Cardiac muscle cell (in vitro differentiated cells and primary cell): ENCODE measurements around the gene PTPRD. TPM values are rescaled to one million over a fixed set of nuclear protein-coding genes. Genes with fewer than 3 reads are reported as not detected.
"Not testable (repeated sequence)": the region's sequence is repeated elsewhere in the genome, so short reads cannot be mapped to it uniquely, and the experiment has no call there.

ENCODE experiments used
- DNase-seq, 2 donors: peaks; one replicate each; pipeline versions ENCODE4 v3.0.0 to v3.0.0-alpha.2; 2010 to 2017; ENCODE audit warnings: low read depth in 1 of 2, low spot score in 1 of 2
- H3K27ac ChIP-seq: fragments of 200-600 bp; sonication (generic); 2 replicates; pipeline ENCODE4 v1.5.1; 2016
- H3K27me3 ChIP-seq: fragments of 200-600 bp; sonication (generic); 2 replicates; pipeline ENCODE4 v1.6.0; 2016; ENCODE audit warnings: control low read depth
- H3K36me3 ChIP-seq: fragments of 200-600 bp; sonication (generic); 2 replicates; pipeline ENCODE4 v1.5.1; 2016; ENCODE audit warnings: control low read depth
- H3K4me1 ChIP-seq: fragments of 200-600 bp; sonication (generic); 2 replicates; pipeline ENCODE4 v1.8.1; 2017; ENCODE audit warnings: low read depth, mild to moderate bottlenecking, mixed run types
- H3K4me3 ChIP-seq: fragments of 200-600 bp; sonication (generic); 2 replicates; pipeline ENCODE4 v1.5.1; 2016; ENCODE audit warnings: mild to moderate bottlenecking
- H3K9me3 ChIP-seq: fragments of 200-600 bp; sonication (generic); 2 replicates; pipeline ENCODE4 v1.5.1; 2017; ENCODE audit warnings: low read depth, mild to moderate bottlenecking, control low read depth
- CTCF ChIP-seq: IDR thresholded peaks from 2 replicates; pipeline ENCODE4 v1.5.1; 2012; ENCODE audit warnings: low read depth, mild to moderate bottlenecking, low read length
- polyA plus RNA-seq: library from polyadenylated mRNA; unstranded; fragments of >200 nt; fragmentation: Nextera tagmentation; extraction: Ambion mirVana; gene quantifications from 2 replicates; pipeline ENCODE4 v1.2.1, GENCODE V29; 2016
- total RNA-seq: library from RNA; depleted of rRNA; stranded (reverse); fragments of >200 nt; gene quantifications from 2 replicates; pipeline ENCODE4 v1.2.3, GENCODE V29; 2016

Gene PTPRD
- total and polyA plus RNA-seq, 2 experiments from 2014 or later, result 37.0 to 287 TPM

GRCh38 chr9:9078301-9078700, 1534.5 kb downstream of the PTPRD start:
- H3K9me3 ChIP-seq, result no peaks in the 10 kb centered on the region
- H3K27ac ChIP-seq, result no peak overlapping the region
- H3K27me3 ChIP-seq, result no peaks in the 10 kb centered on the region
- no peaks in the 10 kb centered on the region for H3K36me3 ChIP-seq
- DNase-seq, result no peak
- peaks cover 6% of the 10 kb centered on the region for H3K4me1 ChIP-seq
- TF ChIP-seq CTCF, result no peak
- no peak overlapping the region for H3K4me3 ChIP-seq

- no peak for TF ChIP-seq CTCF
- Histone ChIP-seq H3K4me3 (no peak overlapping the region), H3K36me3 (no peaks in the 10 kb centered on the region), H3K9me3 (no peaks in the 10 kb centered on the region), H3K27me3 (no peaks in the 10 kb centered on the region), H3K27ac (no peak overlapping the region), H3K4me1 (no peaks in the 10 kb centered on the region)
- no peak for DNase-seq
These were observed 1551.2 kb downstream of the PTPRD start for GRCh38 chr9:9061627-9062026.

GRCh38 chr9:9054354-9054992, 1558.3 kb downstream of the PTPRD start:
- no peaks in the 10 kb centered on the region for H3K27me3 ChIP-seq
- no peaks in the 10 kb centered on the region for H3K9me3 ChIP-seq
- H3K27ac ChIP-seq, result no peak overlapping the region
- H3K36me3 ChIP-seq, result no peaks in the 10 kb centered on the region
- no peak for DNase-seq
- no peaks in the 10 kb centered on the region for H3K4me1 ChIP-seq
- no peak overlapping the region for H3K4me3 ChIP-seq
- no peak for TF ChIP-seq CTCF

- no peaks in the 10 kb centered on the region for H3K9me3 ChIP-seq
- no peak for DNase-seq
- H3K4me1 ChIP-seq, result no peaks in the 10 kb centered on the region
- TF ChIP-seq CTCF, result no peak
- H3K27me3 ChIP-seq, result no peaks in the 10 kb centered on the region
- H3K27ac ChIP-seq, result no peak overlapping the region
- H3K36me3 ChIP-seq, result no peaks in the 10 kb centered on the region
- H3K4me3 ChIP-seq, result no peak overlapping the region
These were observed 1567.2 kb downstream of the PTPRD start for GRCh38 chr9:9045572-9045971.

- H3K4me1 ChIP-seq, result no peaks in the 10 kb centered on the region
- no peaks in the 10 kb centered on the region for H3K9me3 ChIP-seq
- no peaks in the 10 kb centered on the region for H3K27me3 ChIP-seq
- no peak overlapping the region for H3K4me3 ChIP-seq
- no peak for TF ChIP-seq CTCF
- DNase-seq, result no peak
- no peaks in the 10 kb centered on the region for H3K36me3 ChIP-seq
- no peak overlapping the region for H3K27ac ChIP-seq
These were observed 1567.7 kb downstream of the PTPRD start for GRCh38 chr9:9045072-9045471.

- not testable (repeated sequence) for H3K27ac ChIP-seq, H3K27me3 ChIP-seq, H3K4me3 ChIP-seq, DNase-seq, H3K9me3 ChIP-seq, H3K4me1 ChIP-seq, H3K36me3 ChIP-seq
These were observed 1569.0 kb downstream of the PTPRD start for GRCh38 chr9:9043788-9044187.
